H9 (cell line): Measurements from ENCODE around the gene VDR. TPM values are rescaled to one million over a fixed set of nuclear protein-coding genes. Genes with fewer than 3 reads are reported as not detected.
A peak's percentile ranks its signal among the peaks of the same experiment; 100 is the strongest.

Experiments
- DNase-seq: peaks from one replicate; pipeline ENCODE4 v3.0.0-alpha.2; 2017
- H2AFZ ChIP-seq: one replicate; pipeline ENCODE4 v1.6.1; 2013; ENCODE audit warnings: mild to moderate bottlenecking, low read length, control low read depth, moderate library complexity
- H2AK5ac ChIP-seq: 2 replicates; pipeline ENCODE4 v1.6.1; 2013; ENCODE audit warnings: low read length, control low read depth, mixed read lengths; ENCODE audit not compliant: insufficient read length
- H2BK120ac ChIP-seq: one replicate; pipeline ENCODE4 v1.6.1; 2013; ENCODE audit warnings: low read depth, mild to moderate bottlenecking, low read length, control low read depth, inconsistent platforms; ENCODE audit not compliant: poor library complexity, severe bottlenecking
- H2BK12ac ChIP-seq: 2 replicates; pipeline ENCODE4 v1.6.1; 2013; ENCODE audit warnings: low read length, control low read depth, mixed read lengths, low read depth; ENCODE audit not compliant: insufficient read length
- H2BK15ac ChIP-seq: 2 replicates; pipeline ENCODE4 v1.6.1; 2013; ENCODE audit warnings: low read depth, low read length, control low read depth
- H2BK20ac ChIP-seq: one replicate; pipeline ENCODE4 v1.6.1; 2013; ENCODE audit warnings: low read depth, mild to moderate bottlenecking, low read length, control low read depth, inconsistent platforms; ENCODE audit not compliant: poor library complexity, severe bottlenecking
- H2BK5ac ChIP-seq: 2 replicates; pipeline ENCODE4 v1.6.1; 2013; ENCODE audit warnings: low read length, control low read depth, mixed read lengths; ENCODE audit not compliant: insufficient read length
- H3K14ac ChIP-seq: 2 replicates; pipeline ENCODE4 v1.6.1; 2013; ENCODE audit warnings: low read length, control low read depth; ENCODE audit not compliant: insufficient read depth
- H3K18ac ChIP-seq: 2 replicates; pipeline ENCODE4 v1.6.1; 2013; ENCODE audit warnings: low read depth, mild to moderate bottlenecking, mixed read lengths, low read length, control low read depth; ENCODE audit not compliant: insufficient read length
- H3K23ac ChIP-seq: 2 replicates; pipeline ENCODE4 v1.6.1; 2013; ENCODE audit warnings: low read length, control low read depth, mixed read lengths, low read depth; ENCODE audit not compliant: insufficient read length
- H3K23me2 ChIP-seq: 2 replicates; pipeline ENCODE4 v1.6.1; 2013; ENCODE audit warnings: low read depth, mild to moderate bottlenecking, mixed read lengths, low read length, control low read depth; ENCODE audit not compliant: insufficient read length, poor library complexity, severe bottlenecking
- H3K27ac ChIP-seq: 2 replicates; pipeline ENCODE4 v1.5.1; 2013; ENCODE audit warnings: low read length, control low read depth, mixed read lengths, low read depth; ENCODE audit not compliant: insufficient read length
- H3K27me3 ChIP-seq: 2 replicates; pipeline ENCODE4 v1.6.1; 2013; ENCODE audit warnings: low read length, control low read depth, inconsistent platforms; ENCODE audit not compliant: insufficient read depth
- H3K4ac ChIP-seq: 2 replicates; pipeline ENCODE4 v1.6.1; 2013; ENCODE audit warnings: low read depth, mild to moderate bottlenecking, control low read depth, inconsistent platforms, low read length, moderate library complexity
- H3K4me1 ChIP-seq: 2 replicates; pipeline ENCODE4 v1.6.1; 2013; ENCODE audit warnings: low read length, control low read depth, inconsistent platforms; ENCODE audit not compliant: insufficient read depth
- H3K4me2 ChIP-seq: 2 replicates; pipeline ENCODE4 v1.6.1; 2013; ENCODE audit warnings: low read length, control low read depth, mixed read lengths; ENCODE audit not compliant: insufficient read length, insufficient read depth
- H3K56ac ChIP-seq: 2 replicates; pipeline ENCODE4 v1.6.1; 2013; ENCODE audit warnings: low read depth, mild to moderate bottlenecking, mixed read lengths, low read length, control low read depth; ENCODE audit not compliant: insufficient read length
- H3K79me1 ChIP-seq: 2 replicates; pipeline ENCODE4 v1.6.1; 2013; ENCODE audit warnings: low read depth, mild to moderate bottlenecking, moderate library complexity, low read length, control low read depth, inconsistent platforms; ENCODE audit not compliant: insufficient read depth, poor library complexity, severe bottlenecking
- H3K79me2 ChIP-seq: 2 replicates; pipeline ENCODE4 v1.6.1; 2013; ENCODE audit warnings: low read length, control low read depth, inconsistent platforms; ENCODE audit not compliant: insufficient read depth
- H3K9ac ChIP-seq: 2 replicates; pipeline ENCODE4 v1.6.1; 2013; ENCODE audit warnings: low read length, control low read depth, mixed read lengths; ENCODE audit not compliant: insufficient read length; ENCODE audit errors: extremely low read depth
- H3K9me3 ChIP-seq: one replicate; pipeline ENCODE4 v1.6.1; 2013; ENCODE audit warnings: low read depth, low read length, inconsistent platforms; ENCODE audit not compliant: control insufficient read depth
- H3T11ph ChIP-seq: one replicate; pipeline ENCODE4 v1.6.1; 2013; ENCODE audit warnings: mild to moderate bottlenecking, low read length, control low read depth, inconsistent platforms
- H4K20me1 ChIP-seq: one replicate; pipeline ENCODE4 v1.6.1; 2013; ENCODE audit not compliant: control insufficient read depth, insufficient read length, insufficient read depth
- H4K5ac ChIP-seq: 2 replicates; pipeline ENCODE4 v1.6.1; 2013; ENCODE audit warnings: low read depth, mild to moderate bottlenecking, mixed read lengths, low read length, control low read depth; ENCODE audit not compliant: insufficient read length
- H4K8ac ChIP-seq: replicated peaks from 2 replicates; pipeline ENCODE4 v1.6.1; 2013; ENCODE audit warnings: low read length, control low read depth, mixed read lengths, low read depth; ENCODE audit not compliant: insufficient read length
- H4K91ac ChIP-seq: 2 replicates; pipeline ENCODE4 v1.6.1; 2013; ENCODE audit warnings: low read depth, mild to moderate bottlenecking, moderate library complexity, mixed read lengths, low read length, control low read depth; ENCODE audit not compliant: insufficient read length
- H3K27ac Mint-ChIP-seq, 3 experiments: 2 replicates in 2 of 3; 3 replicates in 1 of 3; pipeline ENCODE4 v1.8.0; 2020 to 2021; ENCODE audit warnings: mixed read lengths in 3 of 3, mild to moderate bottlenecking in 1 of 3, moderate library complexity in 1 of 3
- H3K27me3 Mint-ChIP-seq: 2 replicates; pipeline ENCODE4 v1.8.0; 2021; ENCODE audit warnings: low read depth, mild to moderate bottlenecking, moderate library complexity, mixed read lengths
- H3K36me3 Mint-ChIP-seq, 3 experiments: 2 replicates in 2 of 3; 3 replicates in 1 of 3; pipeline ENCODE4 v1.8.0; 2020 to 2021; ENCODE audit warnings: low read depth in 3 of 3, mixed read lengths in 3 of 3; ENCODE audit not compliant: insufficient read depth in 1 of 3
- H3K4me1 Mint-ChIP-seq, 2 experiments: 2 replicates each; pipeline ENCODE4 v1.8.0; 2020; ENCODE audit warnings: mixed read lengths in 2 of 2
- H3K4me3 Mint-ChIP-seq, 2 experiments: 2 replicates in 1 of 2; 3 replicates in 1 of 2; pipeline ENCODE4 v1.8.0; 2020 to 2021; ENCODE audit warnings: mild to moderate bottlenecking in 2 of 2, mixed read lengths in 2 of 2, moderate library complexity in 1 of 2
- H3K9me3 Mint-ChIP-seq, 2 experiments: 2 replicates in 1 of 2; 3 replicates in 1 of 2; pipeline ENCODE4 v1.8.0; 2020; ENCODE audit warnings: mild to moderate bottlenecking in 2 of 2, mixed read lengths in 2 of 2, moderate library complexity in 1 of 2
- WGBS: extraction: QIAGEN DNeasy Blood & Tissue Kit; methylation state at CpG from one replicate; pipeline ENCODE4 v1.1.7; 2013; ENCODE audit warnings: missing lambda C conversion rate, low lambda C conversion rate, mixed read lengths; ENCODE audit not compliant: insufficient read length; ENCODE audit errors: extremely low coverage; 5-methylcytosine and 5-hydroxymethylcytosine counted together
- total RNA-seq: library from RNA; stranded (reverse); gene quantifications from 2 replicates; pipeline ENCODE4 v1.2.1, GENCODE V29; 2021
- TF ChIP-seq, protein P1 (sequence below): fragments of 200-600 bp; sonication (generic); conservative IDR thresholded peaks from 3 replicates; pipeline ENCODE4 v1.8.0; 2021; ENCODE audit warnings: antibody characterized with exemption, mild to moderate bottlenecking

VDR gene
- total RNA-seq, 1 experiment from 2014 or later, result 0.61 TPM

DNA sequence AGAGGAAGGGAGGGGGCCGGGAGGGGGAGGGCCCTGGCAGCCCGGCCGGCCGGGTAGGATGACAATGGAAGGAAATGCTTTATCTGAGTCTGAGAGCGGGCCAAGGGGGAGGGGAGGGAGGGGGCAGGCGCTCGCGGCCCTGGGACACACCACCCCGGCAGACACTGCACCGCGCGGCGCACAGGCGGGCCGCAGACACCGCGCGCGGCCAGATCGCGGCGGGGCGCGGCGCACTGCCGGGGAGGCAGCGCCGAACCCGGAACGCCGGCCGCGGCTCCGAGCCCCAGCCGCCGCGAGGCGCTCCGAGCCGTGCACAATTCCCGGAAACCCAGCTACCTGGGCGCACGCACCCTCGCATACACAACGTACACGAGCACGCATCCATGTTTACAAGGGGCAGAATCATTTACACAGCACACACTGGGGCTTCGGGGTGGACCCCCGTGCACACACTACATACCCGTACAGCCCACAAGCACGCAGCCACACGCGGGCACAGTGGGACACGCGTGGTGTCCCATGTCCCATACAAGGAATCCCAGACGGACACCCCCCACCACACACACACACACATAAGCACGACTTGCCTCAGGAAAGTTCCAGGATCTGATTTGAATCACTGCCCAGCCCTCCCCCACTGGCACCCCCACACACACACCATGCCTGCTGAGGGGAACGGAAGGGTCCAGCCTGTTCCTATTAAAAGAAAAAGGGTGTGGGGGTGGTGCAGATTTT, 84.7 kb downstream of the VDR start, which contains the start of gene HDAC7:
Gene HDAC7, minus strand, starts transcription at position 8 of the 735 bp plus-strand sequence. CDS start 118 bp downstream, outside the sequence.
- no peak within 1 kb of the TSS for H3T11ph ChIP-seq
- H3K9ac ChIP-seq, result peak within 1 kb of the TSS; percentile 67
- no peak within 1 kb of the TSS for H2BK5ac ChIP-seq
- peaks cover 19% of the 10 kb centered on the region; the same call in 1 of the 2 replicates for H3K79me2 ChIP-seq
- H2BK15ac ChIP-seq, result no peak within 1 kb of the TSS
- H3K14ac ChIP-seq, result peak within 1 kb of the TSS; percentile 93
- H3K36me3 Mint-ChIP-seq, result peaks cover 0 to 6% (median under 1%) of the 10 kb centered on the region in 3 experiments; a peak in 3 of 7 replicates
- no peaks in the 10 kb centered on the region for H4K20me1 ChIP-seq
- no peaks in the 10 kb centered on the region for H3K9me3 ChIP-seq
- H2BK20ac ChIP-seq, result peak within 1 kb of the TSS; percentile 33
- H3K4me1 Mint-ChIP-seq, result peaks cover 52 to 56% of the 10 kb centered on the region in 2 experiments
- no CpG with 5 or more reads among the region's 58 CpGs for WGBS
- no peak within 1 kb of the TSS for H3K56ac ChIP-seq
- H3K4me2 ChIP-seq, result peak within 1 kb of the TSS; percentile 69
- peak within 1 kb of the TSS; percentile 87 to 93 for H3K4me3 Mint-ChIP-seq
- no peaks in the 10 kb centered on the region for H3K27me3 ChIP-seq
- no peak within 1 kb of the TSS for H2AFZ ChIP-seq
- no peak within 1 kb of the TSS for H3K4ac ChIP-seq
- TF ChIP-seq, protein P1, sequence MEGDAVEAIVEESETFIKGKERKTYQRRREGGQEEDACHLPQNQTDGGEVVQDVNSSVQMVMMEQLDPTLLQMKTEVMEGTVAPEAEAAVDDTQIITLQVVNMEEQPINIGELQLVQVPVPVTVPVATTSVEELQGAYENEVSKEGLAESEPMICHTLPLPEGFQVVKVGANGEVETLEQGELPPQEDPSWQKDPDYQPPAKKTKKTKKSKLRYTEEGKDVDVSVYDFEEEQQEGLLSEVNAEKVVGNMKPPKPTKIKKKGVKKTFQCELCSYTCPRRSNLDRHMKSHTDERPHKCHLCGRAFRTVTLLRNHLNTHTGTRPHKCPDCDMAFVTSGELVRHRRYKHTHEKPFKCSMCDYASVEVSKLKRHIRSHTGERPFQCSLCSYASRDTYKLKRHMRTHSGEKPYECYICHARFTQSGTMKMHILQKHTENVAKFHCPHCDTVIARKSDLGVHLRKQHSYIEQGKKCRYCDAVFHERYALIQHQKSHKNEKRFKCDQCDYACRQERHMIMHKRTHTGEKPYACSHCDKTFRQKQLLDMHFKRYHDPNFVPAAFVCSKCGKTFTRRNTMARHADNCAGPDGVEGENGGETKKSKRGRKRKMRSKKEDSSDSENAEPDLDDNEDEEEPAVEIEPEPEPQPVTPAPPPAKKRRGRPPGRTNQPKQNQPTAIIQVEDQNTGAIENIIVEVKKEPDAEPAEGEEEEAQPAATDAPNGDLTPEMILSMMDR, result no peak
- peak; percentile 89 for DNase-seq
- H2AK5ac ChIP-seq, result no peak within 1 kb of the TSS
- no peak within 1 kb of the TSS for H3K23ac ChIP-seq
- peak within 1 kb of the TSS; percentile 29 for H3K27ac ChIP-seq
- H4K91ac ChIP-seq, result no peak within 1 kb of the TSS
- peak within 1 kb of the TSS; percentile 31 for H2BK12ac ChIP-seq
- H2BK120ac ChIP-seq, result no peak within 1 kb of the TSS
- no peaks in the 10 kb centered on the region for H3K79me1 ChIP-seq
- no peak within 1 kb of the TSS for H4K8ac ChIP-seq
- peaks cover 7% of the 10 kb centered on the region for H3K23me2 ChIP-seq
- H3K18ac ChIP-seq, result peak within 1 kb of the TSS; percentile 90
- peak within 1 kb of the TSS; percentile 89 to 99 (median 99) for H3K27ac Mint-ChIP-seq
- peaks cover 12% of the 10 kb centered on the region for H3K27me3 Mint-ChIP-seq
- H3K4me1 ChIP-seq, result peaks cover 15% of the 10 kb centered on the region; the same call in 1 of the 2 replicates
- H4K5ac ChIP-seq, result peak within 1 kb of the TSS; percentile 47
- no peaks in the 10 kb centered on the region for H3K9me3 Mint-ChIP-seq
